NT2/D1 (cell line): ENCODE measurements around the gene CCDC85C.

Source experiments
- DNase-seq: peaks from one replicate; pipeline ENCODE4 v3.0.0-alpha.2; 2011; ENCODE audit warnings: low read depth, low spot score
- H3K27me3 ChIP-seq: 2 replicates; pipeline ENCODE4 v1.6.0; 2011; ENCODE audit warnings: mild to moderate bottlenecking; ENCODE audit not compliant: insufficient read length, insufficient read depth
- H3K36me3 ChIP-seq: 2 replicates; pipeline ENCODE4 v1.6.1; 2011; ENCODE audit warnings: mild to moderate bottlenecking, low read length, mixed read lengths; ENCODE audit not compliant: insufficient read depth, insufficient read length
- H3K4me1 ChIP-seq: 2 replicates; pipeline ENCODE4 v1.5.1; 2011; ENCODE audit not compliant: insufficient read depth, insufficient read length
- H3K4me3 ChIP-seq: 2 replicates; pipeline ENCODE4 v1.5.1; 2011; ENCODE audit warnings: low read depth; ENCODE audit not compliant: insufficient read length
- H3K9ac ChIP-seq: 2 replicates; pipeline ENCODE4 v1.6.0; 2011; ENCODE audit warnings: low read depth; ENCODE audit not compliant: insufficient read length
- H3K9me3 ChIP-seq: 2 replicates; pipeline ENCODE4 v1.5.1; 2011; ENCODE audit warnings: mild to moderate bottlenecking, low read length; ENCODE audit not compliant: insufficient read depth
- SUZ12 ChIP-seq: IDR thresholded peaks from 2 replicates; pipeline ENCODE4 v1.6.1; 2011; ENCODE audit not compliant: insufficient read length, insufficient read depth; ENCODE audit errors: extremely low read depth
- YY1 ChIP-seq: IDR thresholded peaks from 2 replicates; pipeline ENCODE4 v1.6.1; 2011; ENCODE audit not compliant: insufficient read length, insufficient read depth
- ZNF274 ChIP-seq: IDR thresholded peaks from 2 replicates; pipeline ENCODE4 v1.6.1; 2011; ENCODE audit warnings: mild to moderate bottlenecking, low read depth, low read length

CCDC85C gene

GRCh38 chr14:99568567-99569560 is 35.1 kb downstream of the CCDC85C start:
- Histone ChIP-seq H3K36me3 (peaks cover 7% of the 10 kb centered on the region), H3K9me3 (no peaks in the 10 kb centered on the region), H3K9ac (no peak overlapping the region), H3K27me3 (no peaks in the 10 kb centered on the region), H3K4me1 (peaks cover 28% of the 10 kb centered on the region), H3K4me3 (no peak overlapping the region)
- TF ChIP-seq SUZ12: no peak
- DNase-seq: no peak

- peaks cover 3% of the 10 kb centered on the region for H3K36me3 ChIP-seq
- H3K9ac ChIP-seq: no peak overlapping the region
- no peaks in the 10 kb centered on the region for H3K27me3 ChIP-seq
- no peaks in the 10 kb centered on the region for H3K9me3 ChIP-seq
- peaks cover 31% of the 10 kb centered on the region for H3K4me1 ChIP-seq
- no peak for TF ChIP-seq YY1
- no peak for TF ChIP-seq ZNF274
- TF ChIP-seq SUZ12: no peak
- H3K4me3 ChIP-seq: no peak overlapping the region
- no peak for DNase-seq
Observed at GRCh38 chr14:99566390-99567354, 37.3 kb downstream of the CCDC85C start.

- peaks cover 3% of the 10 kb centered on the region for H3K36me3 ChIP-seq
- no peaks in the 10 kb centered on the region for H3K9me3 ChIP-seq
- peaks cover 32% of the 10 kb centered on the region for H3K4me1 ChIP-seq
- H3K4me3 ChIP-seq: no peak overlapping the region
- no peaks in the 10 kb centered on the region for H3K27me3 ChIP-seq
- no peak overlapping the region for H3K9ac ChIP-seq
- no peak for TF ChIP-seq SUZ12
- no peak for TF ChIP-seq YY1
- TF ChIP-seq ZNF274: no peak
- no peak for DNase-seq
Observed at GRCh38 chr14:99566009-99566389, 38.0 kb downstream of the CCDC85C start.

- Histone ChIP-seq H3K27me3 (no peaks in the 10 kb centered on the region), H3K36me3 (peaks cover 3% of the 10 kb centered on the region), H3K9ac (no peak overlapping the region), H3K4me1 (peaks cover 34% of the 10 kb centered on the region), H3K4me3 (no peak overlapping the region), H3K9me3 (no peaks in the 10 kb centered on the region)
- no peak for DNase-seq
- no peak for TF ChIP-seq ZNF274
- no peak for TF ChIP-seq YY1
- TF ChIP-seq SUZ12: no peak
Observed at GRCh38 chr14:99565383-99565782, 38.6 kb downstream of the CCDC85C start.

GRCh38 chr14:99564926-99565259 is 39.1 kb downstream of the CCDC85C start:
- DNase-seq: no peak
- Histone ChIP-seq H3K4me1 (peaks cover 29% of the 10 kb centered on the region), H3K27me3 (no peaks in the 10 kb centered on the region), H3K9ac (no peak overlapping the region), H3K4me3 (no peak overlapping the region), H3K9me3 (no peaks in the 10 kb centered on the region), H3K36me3 (no peaks in the 10 kb centered on the region)
- no peak for TF ChIP-seq ZNF274
- TF ChIP-seq YY1: no peak
- TF ChIP-seq SUZ12: no peak

GRCh38 chr14:99564256-99564925 is 39.6 kb downstream of the CCDC85C start:
- H3K27me3 ChIP-seq: no peaks in the 10 kb centered on the region
- H3K9me3 ChIP-seq: no peaks in the 10 kb centered on the region
- H3K4me3 ChIP-seq: no peak overlapping the region
- peaks cover 27% of the 10 kb centered on the region for H3K4me1 ChIP-seq
- H3K9ac ChIP-seq: no peak overlapping the region
- H3K36me3 ChIP-seq: no peaks in the 10 kb centered on the region
- DNase-seq: no peak
- TF ChIP-seq YY1: no peak
- TF ChIP-seq SUZ12: no peak
- TF ChIP-seq ZNF274: no peak

GRCh38 chr14:99563749-99564129 is 40.3 kb downstream of the CCDC85C start:
- TF ChIP-seq ZNF274 (no peak), YY1 (no peak), SUZ12 (no peak)
- no peaks in the 10 kb centered on the region for H3K9me3 ChIP-seq
- H3K9ac ChIP-seq: no peak overlapping the region
- H3K4me3 ChIP-seq: no peak overlapping the region
- H3K27me3 ChIP-seq: no peaks in the 10 kb centered on the region
- H3K36me3 ChIP-seq: no peaks in the 10 kb centered on the region
- DNase-seq: no peak
- peaks cover 26% of the 10 kb centered on the region for H3K4me1 ChIP-seq
